H1 (cell line): ENCODE results near the gene RELB. TPM values are rescaled to one million over a fixed set of nuclear protein-coding genes. Genes with fewer than 3 reads are reported as not detected.

ENCODE experiments used
- CTCF ChIA-PET: fragments of 300-600 bp; sonication (Branson Sonifier 250); formaldehyde crosslinking; loops from one replicate; lab custom pipeline; 2021; ENCODE audit not compliant: partially characterized antibody; lab: Charles Lee
- POLR2A ChIA-PET: fragments of 300-600 bp; sonication (Branson Sonifier 250); formaldehyde crosslinking; loops from one replicate; lab custom pipeline; 2021; ENCODE audit warnings: inconsistent platforms; ENCODE audit not compliant: partially characterized antibody; lab: Charles Lee
- DNase-seq, 2 experiments: peaks; one replicate each; pipeline versions ENCODE4 v3.0.0 to v3.0.0-alpha.2; 2010 to 2022; ENCODE audit warnings: low spot score in 2 of 2, low read depth in 1 of 2, mixed read lengths in 1 of 2
- FAIRE-seq: peaks from 2 replicates; lab custom pipeline; 2011; peaks lifted over from hg19 to GRCh38; lab: Jason Lieb, UNC
- H2AFZ ChIP-seq: 2 replicates; pipeline ENCODE4 v1.8.1; 2012; ENCODE audit warnings: low read length, inconsistent platforms
- H2AK5ac ChIP-seq: 2 replicates; pipeline ENCODE4 v1.6.1; 2013; ENCODE audit warnings: low read depth, low read length
- H2BK120ac ChIP-seq: replicated peaks from 2 replicates; pipeline ENCODE3; 2013; ENCODE audit warnings: low read depth, low read length, inconsistent platforms
- H2BK12ac ChIP-seq: 2 replicates; pipeline ENCODE4 v1.6.1; 2013; ENCODE audit warnings: low read depth, low read length
- H2BK15ac ChIP-seq: 2 replicates; pipeline ENCODE4 v1.6.1; 2013; ENCODE audit warnings: low read length
- H2BK20ac ChIP-seq: 2 replicates; pipeline ENCODE4 v1.6.1; 2013; ENCODE audit warnings: low read length
- H2BK5ac ChIP-seq: 2 replicates; pipeline ENCODE4 v1.6.1; 2013; ENCODE audit warnings: low read depth, low read length
- H3K14ac ChIP-seq: 2 replicates; pipeline ENCODE4 v1.6.1; 2013; ENCODE audit warnings: inconsistent platforms; ENCODE audit not compliant: insufficient read length
- H3K18ac ChIP-seq: 2 replicates; pipeline ENCODE4 v1.6.1; 2013; ENCODE audit warnings: low read length; ENCODE audit errors: extremely low read depth
- H3K23ac ChIP-seq: 2 replicates; pipeline ENCODE4 v1.6.1; 2013; ENCODE audit warnings: inconsistent platforms; ENCODE audit not compliant: insufficient read length
- H3K23me2 ChIP-seq: 2 replicates; pipeline ENCODE4 v1.6.1; 2013; ENCODE audit warnings: low read depth, low read length
- H3K27ac ChIP-seq: 2 replicates; pipeline ENCODE4 v1.6.1; 2011; ENCODE audit warnings: low read depth, low read length, inconsistent platforms
- H3K27me3 ChIP-seq, 4 experiments: replicated peaks in 1 of 4; 1 replicate in 1 of 4; 2 replicates in 3 of 4; pipeline versions ENCODE4 v1.6.1 to v1.8.1; 2011 to 2013; ENCODE audit warnings: low read length in 3 of 4, mild to moderate bottlenecking in 3 of 4, inconsistent platforms in 2 of 4, mixed read lengths in 2 of 4, moderate library complexity in 1 of 4; ENCODE audit not compliant: control insufficient read depth in 3 of 4, insufficient read depth in 3 of 4; ENCODE audit errors: extremely low read depth in 1 of 4
- H3K36me3 ChIP-seq, 4 experiments: 2 replicates each; pipeline versions ENCODE4 v1.6.1 to v1.8.1; 2011 to 2013; ENCODE audit warnings: mild to moderate bottlenecking in 4 of 4, low read length in 3 of 4, moderate library complexity in 2 of 4, control low read depth in 1 of 4, inconsistent platforms in 1 of 4; ENCODE audit not compliant: insufficient read depth in 4 of 4, control insufficient read depth in 2 of 4
- H3K4ac ChIP-seq: replicated peaks from 2 replicates; pipeline ENCODE3; 2013; ENCODE audit warnings: low read length, low read depth, mixed read lengths, inconsistent platforms; ENCODE audit not compliant: insufficient read length
- H3K4me1 ChIP-seq, 4 experiments: replicated peaks in 1 of 4; 1 replicate in 1 of 4; 2 replicates in 3 of 4; pipeline versions ENCODE4 v1.6.1 to v1.8.1; 2011 to 2013; ENCODE audit warnings: low read length in 3 of 4, inconsistent platforms in 2 of 4, mixed read lengths in 1 of 4; ENCODE audit not compliant: insufficient read depth in 4 of 4, control insufficient read depth in 3 of 4
- H3K4me2 ChIP-seq, 2 experiments: 2 replicates each; pipeline versions ENCODE4 v1.6.1 to v1.8.1; 2011 to 2013; ENCODE audit warnings: low read depth in 2 of 2, low read length in 2 of 2, control low read depth in 1 of 2, inconsistent platforms in 1 of 2, mild to moderate bottlenecking in 1 of 2; ENCODE audit not compliant: insufficient read depth in 1 of 2
- H3K4me3 ChIP-seq, 4 experiments: fragments of 200-600, 300-600 bp in 1 of 4; sonication (generic), shearing (Covaris generic), sonication (Bioruptor Twin) in 1 of 4; 2 replicates each; pipeline versions ENCODE4 v1.5.1 to v1.8.1; 2011 to 2016; ENCODE audit warnings: low read length in 4 of 4, low read depth in 3 of 4, control low read depth in 2 of 4, inconsistent platforms in 2 of 4, mild to moderate bottlenecking in 2 of 4, mixed read lengths in 1 of 4, moderate library complexity in 1 of 4; ENCODE audit not compliant: insufficient read depth in 2 of 4; ENCODE audit errors: extremely low read depth in 1 of 4
- H3K56ac ChIP-seq: replicated peaks from 2 replicates; pipeline ENCODE3; 2013; ENCODE audit warnings: low read depth, mild to moderate bottlenecking, mixed read lengths, low read length, inconsistent platforms; ENCODE audit not compliant: insufficient read length
- H3K79me1 ChIP-seq: 2 replicates; pipeline ENCODE4 v1.6.1; 2013; ENCODE audit warnings: low read depth, low read length, control low read depth
- H3K79me2 ChIP-seq, 2 experiments: 2 replicates each; pipeline versions ENCODE4 v1.6.1 to v1.8.1; 2012 to 2013; ENCODE audit warnings: low read length in 2 of 2, mild to moderate bottlenecking in 2 of 2, inconsistent platforms in 1 of 2; ENCODE audit not compliant: insufficient read depth in 2 of 2, control insufficient read depth in 1 of 2
- H3K9ac ChIP-seq, 4 experiments: replicated peaks in 1 of 4; 1 replicate in 1 of 4; 2 replicates in 3 of 4; pipeline versions ENCODE4 v1.6.1 to v1.8.1; 2011 to 2013; ENCODE audit warnings: low read depth in 3 of 4, low read length in 3 of 4, control low read depth in 2 of 4, mild to moderate bottlenecking in 2 of 4, moderate library complexity in 2 of 4, inconsistent platforms in 1 of 4; ENCODE audit errors: extremely low read depth in 1 of 4
- H3K9me3 ChIP-seq, 2 experiments: 2 replicates each; pipeline versions ENCODE4 v1.6.1 to v1.8.1; 2012 to 2013; ENCODE audit warnings: mild to moderate bottlenecking in 2 of 2, moderate library complexity in 2 of 2, control low read depth in 1 of 2, inconsistent platforms in 1 of 2, low read depth in 1 of 2, low read length in 1 of 2, mixed read lengths in 1 of 2; ENCODE audit not compliant: insufficient read depth in 2 of 2
- H4K20me1 ChIP-seq, 2 experiments: replicated peaks in 1 of 2; 2 replicates each; pipeline versions ENCODE3 to v1.8.1; 2011 to 2013; ENCODE audit warnings: inconsistent platforms in 2 of 2, low read length in 2 of 2, mild to moderate bottlenecking in 1 of 2; ENCODE audit not compliant: insufficient read depth in 2 of 2, control insufficient read depth in 1 of 2
- H4K5ac ChIP-seq: 2 replicates; pipeline ENCODE4 v1.6.1; 2013; ENCODE audit warnings: low read length, low read depth, mixed read lengths, inconsistent platforms; ENCODE audit not compliant: insufficient read length
- H4K8ac ChIP-seq: 2 replicates; pipeline ENCODE4 v1.8.0; 2013; ENCODE audit warnings: mild to moderate bottlenecking, moderate library complexity, low read length, inconsistent platforms; ENCODE audit not compliant: insufficient read depth; ENCODE audit errors: extremely low read depth
- H4K91ac ChIP-seq: replicated peaks from 2 replicates; pipeline ENCODE3; 2013; ENCODE audit warnings: low read length, mixed read lengths, inconsistent platforms; ENCODE audit not compliant: insufficient read length
- FOSL1 ChIP-seq: IDR thresholded peaks from 2 replicates; pipeline ENCODE4 v1.6.1; 2011; ENCODE audit warnings: mild to moderate bottlenecking, low read depth, low read length, moderate library complexity; ENCODE audit not compliant: insufficient read depth
- HDAC2 ChIP-seq, 2 experiments: fragments of 300-600 bp in 1 of 2; sonication (generic) in 1 of 2; IDR thresholded peaks; 2 replicates each; pipeline ENCODE4 v1.6.1; 2011 to 2012; ENCODE audit warnings: low read depth in 2 of 2, low read length in 2 of 2, mild to moderate bottlenecking in 2 of 2, moderate library complexity in 2 of 2, borderline replicate concordance in 1 of 2, inconsistent platforms in 1 of 2
- WGBS, 2 experiments: shearing (Covaris generic) in 1 of 2; methylation state at CpG; one replicate each; pipeline versions ENCODE4 v1.1.6 to v1.1.7; 2013 to 2015; ENCODE audit warnings: low lambda C conversion rate in 2 of 2, mixed read lengths in 2 of 2, inconsistent platforms in 1 of 2, low coverage in 1 of 2, missing lambda C conversion rate in 1 of 2; ENCODE audit not compliant: insufficient replicate concordance in 2 of 2, insufficient coverage in 1 of 2, insufficient read length in 1 of 2; ENCODE audit errors: extremely low coverage in 1 of 2, missing lambda C conversion rate in 1 of 2; 5-methylcytosine and 5-hydroxymethylcytosine counted together
- polyA plus RNA-seq, 7 experiments: library from polyadenylated mRNA; depleted of rRNA in 3 of 7; stranded (reverse) in 5 of 7; unstranded in 2 of 7; fragments of >200 nt in 5 of 7; fragments of 200-250 nt in 2 of 7; gene quantifications; 1 replicate in 5 of 7; 2 replicates in 1 of 7; 4 replicates in 1 of 7; pipeline versions ENCODE4 v1.2.1 to v1.2.3, GENCODE V29; 2011 to 2013; ENCODE audit warnings: missing spikeins in 2 of 7, mixed read lengths in 2 of 7
- total RNA-seq: library from RNA; stranded (reverse); fragmentation: NEBNext Ultra II Directional; extraction: Animal tissue kit (Norgen Biotek cat#: 25700); gene quantifications from 2 replicates; pipeline ENCODE4 v1.2.1, GENCODE V29; 2021

Gene RELB
- total and polyA plus RNA-seq, 2 of the 8 experiments (the other 6 are each of a cell fraction or from before 2014, with no cell fraction given), result 10.0 to 13.1 TPM

- TF ChIP-seq HDAC2 (IDR thresholded peaks at IDR 0.05; ENCODE audit: borderline replicate concordance in 1 of 2, low read depth in 2 of 2, low read length in 2 of 2), result no peak
- TF ChIP-seq FOSL1, result no peak
- Histone ChIP-seq H2BK5ac (no peak overlapping the region), H2BK120ac (no peak overlapping the region), H4K5ac (no peak overlapping the region), H3K79me2 (no peaks in the 10 kb centered on the region), H3K23ac (no peak overlapping the region), H3K4me1 (0 out of 7 replicates have a peak, but pooled peaks cover 0 to 2% (median 0%) of the 10 kb centered on the region in 4 experiments), H3K23me2 (no peaks in the 10 kb centered on the region), H3K9me3 (no peaks in the 10 kb centered on the region), H2BK15ac (no peak overlapping the region), H3K14ac (no peak overlapping the region), H3K18ac (no peak overlapping the region), H4K20me1 (no peaks in the 10 kb centered on the region), H3K79me1 (no peaks in the 10 kb centered on the region), H3K4ac (no peak overlapping the region), H2AK5ac (no peak overlapping the region), H2BK20ac (no peak overlapping the region), H3K9ac (no peak overlapping the region), H3K27me3 (no peaks in the 10 kb centered on the region), H3K27ac (no peak overlapping the region), H2AFZ (no peak overlapping the region), H3K4me3 (no peak overlapping the region), H4K91ac (no peak overlapping the region), H4K8ac (no peak overlapping the region), H3K4me2 (no peak overlapping the region), H3K56ac (no peak overlapping the region), H2BK12ac (no peak overlapping the region), H3K36me3 (no peaks in the 10 kb centered on the region; a peak in 1 of 8 replicates)
- WGBS, 2 experiments, result 87% methylated on average over 2 of the region's 2 CpGs; no CpG with 5 or more reads in 1 of the 2 experiments
- DNase-seq (no peak), FAIRE-seq (no peak)
- CTCF ChIA-PET, result interaction anchor here (0.8 to 1.3 kb wide), 7 partner anchors 10 to 129 kb away, joined by 3 to 5 read pairs (median 3); no protein-coding TSS in a partner anchor
- POLR2A ChIA-PET, result interaction anchor here (1.2 kb wide), 1 partner anchor 10 kb away, joined by 3 read pairs; no protein-coding TSS in a partner anchor
These were observed 17.9 kb downstream of the RELB start for GRCh38 chr19:45019187-45019586.
